Activated CD4-positive, CD25-positive, alpha-beta regulatory T cell treated with anti-CD3 and anti-CD28 coated beads, Interleukin-2, amount 50 U/mL, for 16 hours (primary cell): Measurements from ENCODE around the gene ZNF490.

Experiments used
- DNase-seq: peaks from one replicate; pipeline ENCODE4 v3.0.0-alpha.2; 2020; ENCODE audit warnings: low read depth, low spot score

ZNF490 gene

GRCh38 chr19:12543855-12544254 lies 66.8 kb downstream of the ZNF490 start:
- DNase-seq: no peak
